Calu3 (cell line): ENCODE measurements around the gene NR1D2. TPM values are rescaled to one million over a fixed set of nuclear protein-coding genes. Genes with fewer than 3 reads are reported as not detected.

Experiments
- BruUV-seq: library from RNA; stranded (reverse); fragments of 400-500 nt; replicated peaks from 2 replicates; lab custom pipeline; 2021; lab: Mats Ljungman, UMichigan
- CTCF ChIA-PET: fragments of 300-600 bp; sonication (Branson Sonifier 250); formaldehyde crosslinking; loops from one replicate; lab custom pipeline; 2022; ENCODE audit warnings: antibody characterized with exemption; lab: Charles Lee
- DNase-seq: peaks from one replicate; pipeline ENCODE4 v3.0.0; 2022
- H3K27ac Mint-ChIP-seq: one replicate; pipeline ENCODE4 v1.8.0; 2022; ENCODE audit warnings: mixed read lengths; ENCODE audit not compliant: unreplicated experiment
- H3K27me3 Mint-ChIP-seq: one replicate; pipeline ENCODE4 v1.8.0; 2022; ENCODE audit warnings: mixed read lengths; ENCODE audit not compliant: unreplicated experiment
- H3K36me3 Mint-ChIP-seq: one replicate; pipeline ENCODE4 v1.8.0; 2022; ENCODE audit warnings: mild to moderate bottlenecking, moderate library complexity, mixed read lengths; ENCODE audit not compliant: insufficient read depth, unreplicated experiment
- H3K4me1 Mint-ChIP-seq: one replicate; pipeline ENCODE4 v1.8.0; 2022; ENCODE audit warnings: mild to moderate bottlenecking, low read depth, mixed read lengths; ENCODE audit not compliant: unreplicated experiment
- H3K4me3 Mint-ChIP-seq: one replicate; pipeline ENCODE4 v1.8.0; 2022; ENCODE audit warnings: mild to moderate bottlenecking, low read depth, moderate library complexity, mixed read lengths; ENCODE audit not compliant: unreplicated experiment
- H3K9me3 Mint-ChIP-seq: one replicate; pipeline ENCODE4 v1.8.0; 2022; ENCODE audit warnings: low read depth, mixed read lengths; ENCODE audit not compliant: unreplicated experiment
- CTCF ChIP-seq: fragments of 200-600 bp; IDR thresholded peaks from one replicate; pipeline ENCODE4 v1.8.0; 2022; ENCODE audit warnings: antibody characterized with exemption; ENCODE audit not compliant: unreplicated experiment
- intact Hi-C: fragments of 100-400 bp; cut with micrococcal nuclease; formaldehyde crosslinking; loops from one replicate; pipeline ENCODE4 v1.10.0; 2022; ENCODE audit not compliant: unreplicated experiment
- total RNA-seq: library from RNA; stranded (reverse); gene quantifications from 2 replicates; pipeline ENCODE4 v1.2.3, GENCODE V29; 2022

NR1D2 gene
- total RNA-seq, 1 experiment from 2014 or later = 18.9 TPM

GRCh38 chr3:23932571-23932970, 12.5 kb upstream of the NR1D2 start:
- no TSS peak for BruUV-seq
- CTCF ChIA-PET = no interaction called here
- TF ChIP-seq CTCF = no peak
- Mint-ChIP-seq H3K27ac (no peak overlapping the region), H3K4me1 (peaks cover 4% of the 10 kb centered on the region), H3K4me3 (no peak overlapping the region), H3K27me3 (no peaks in the 10 kb centered on the region), H3K9me3 (no peaks in the 10 kb centered on the region), H3K36me3 (no peaks in the 10 kb centered on the region)
- intact Hi-C loops = no loop called here
- DNase-seq = no peak

- no peak for TF ChIP-seq CTCF
- H3K9me3 Mint-ChIP-seq = peaks cover 2% of the 10 kb centered on the region
- no peak overlapping the region for H3K27ac Mint-ChIP-seq
- CTCF ChIA-PET = no interaction called here
- no TSS peak for BruUV-seq
- intact Hi-C loops = no loop called here
- H3K4me3 Mint-ChIP-seq = no peak overlapping the region
- no peaks in the 10 kb centered on the region for H3K27me3 Mint-ChIP-seq
- no peaks in the 10 kb centered on the region for H3K4me1 Mint-ChIP-seq
- no peaks in the 10 kb centered on the region for H3K36me3 Mint-ChIP-seq
- DNase-seq = no peak
Measured at GRCh38 chr3:23934253-23934652, 10.8 kb upstream of the NR1D2 start.

- no peak for TF ChIP-seq CTCF
- CTCF ChIA-PET = interaction anchor here (0.6 kb wide), 1 partner anchor 1044 kb away, joined by 3 read pairs; no protein-coding TSS in a partner anchor
- intact Hi-C loops = no loop called here
- no peak overlapping the region for H3K4me3 Mint-ChIP-seq
- H3K27me3 Mint-ChIP-seq = no peaks in the 10 kb centered on the region
- H3K4me1 Mint-ChIP-seq = no peaks in the 10 kb centered on the region
- no TSS peak for BruUV-seq
- no peak overlapping the region for H3K27ac Mint-ChIP-seq
- H3K9me3 Mint-ChIP-seq = peaks cover 2% of the 10 kb centered on the region
- no peak for DNase-seq
- H3K36me3 Mint-ChIP-seq = no peaks in the 10 kb centered on the region
Measured at GRCh38 chr3:23937296-23937695, 7.8 kb upstream of the NR1D2 start.

GRCh38 chr3:23938688-23939087, 6.4 kb upstream of the NR1D2 start:
- Mint-ChIP-seq H3K4me3 (no peak overlapping the region), H3K27me3 (peaks cover 8% of the 10 kb centered on the region), H3K27ac (no peak overlapping the region), H3K9me3 (peaks cover 2% of the 10 kb centered on the region), H3K36me3 (peaks cover under 1% of the 10 kb centered on the region), H3K4me1 (peaks cover 3% of the 10 kb centered on the region)
- no peak for DNase-seq
- CTCF ChIA-PET = no interaction called here
- intact Hi-C loops = no loop called here
- no TSS peak for BruUV-seq
- TF ChIP-seq CTCF = no peak
